CD4-positive, alpha-beta T cell treated with Interleukin-17A for 1 hour (primary cell): Measurements from ENCODE around the gene PIP5KL1.
A peak's percentile ranks its signal among the peaks of the same experiment; 100 is the strongest.

Source experiments
- DNase-seq: peaks from one replicate; pipeline ENCODE4 v3.0.0-alpha.2; 2020

The PIP5KL1 gene, protein sequence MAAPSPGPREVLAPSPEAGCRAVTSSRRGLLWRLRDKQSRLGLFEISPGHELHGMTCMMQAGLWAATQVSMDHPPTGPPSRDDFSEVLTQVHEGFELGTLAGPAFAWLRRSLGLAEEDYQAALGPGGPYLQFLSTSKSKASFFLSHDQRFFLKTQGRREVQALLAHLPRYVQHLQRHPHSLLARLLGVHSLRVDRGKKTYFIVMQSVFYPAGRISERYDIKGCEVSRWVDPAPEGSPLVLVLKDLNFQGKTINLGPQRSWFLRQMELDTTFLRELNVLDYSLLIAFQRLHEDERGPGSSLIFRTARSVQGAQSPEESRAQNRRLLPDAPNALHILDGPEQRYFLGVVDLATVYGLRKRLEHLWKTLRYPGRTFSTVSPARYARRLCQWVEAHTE

DNA sequence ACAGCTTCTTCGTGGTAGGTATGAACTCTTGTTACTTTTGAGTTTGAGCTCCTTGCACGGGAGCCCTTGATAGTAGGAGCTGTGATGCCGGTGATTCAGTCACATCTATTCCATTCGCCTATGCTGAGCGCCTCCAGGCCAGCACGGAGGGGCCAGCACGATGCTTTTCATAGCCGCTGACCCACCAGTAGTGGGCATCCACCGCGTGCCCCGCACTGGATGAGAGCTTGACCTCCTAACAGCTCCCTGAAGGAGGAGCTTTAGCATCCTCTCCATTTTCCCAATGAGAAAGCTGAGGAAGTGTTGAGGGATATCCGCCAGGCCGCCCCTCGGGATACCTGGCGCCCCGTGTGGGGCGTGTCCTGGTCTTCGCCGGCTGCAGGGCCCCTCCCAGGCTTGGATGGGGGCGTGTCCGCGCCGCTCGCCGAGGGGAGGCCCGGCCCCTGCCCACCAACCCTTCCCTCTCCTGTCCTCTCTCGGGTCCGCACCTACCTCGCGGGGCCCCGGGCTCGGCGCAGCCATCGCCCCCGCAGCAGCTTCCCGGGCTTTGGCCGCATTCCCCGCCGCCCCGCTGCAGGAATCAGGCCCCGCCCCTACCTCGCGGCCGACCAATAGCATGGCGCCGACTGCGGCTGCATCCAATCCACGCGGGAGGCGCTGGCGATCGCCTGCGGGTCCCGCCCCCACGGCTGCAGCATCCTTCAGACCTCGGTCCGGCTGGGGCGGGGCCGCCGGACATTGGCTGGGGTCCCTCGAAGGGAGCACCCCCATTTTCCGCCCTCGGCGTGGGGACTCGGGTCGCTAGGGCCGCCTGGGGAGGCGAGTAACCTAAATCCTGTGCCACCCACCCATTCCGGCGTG, at the start of gene PIP5KL1:
PIP5KL1 (minus strand) TSS at position 547 of the 861 bp plus-strand sequence; CDS start at position 522, 25 bp downstream.
- peak; percentile 74 for DNase-seq

DNA sequence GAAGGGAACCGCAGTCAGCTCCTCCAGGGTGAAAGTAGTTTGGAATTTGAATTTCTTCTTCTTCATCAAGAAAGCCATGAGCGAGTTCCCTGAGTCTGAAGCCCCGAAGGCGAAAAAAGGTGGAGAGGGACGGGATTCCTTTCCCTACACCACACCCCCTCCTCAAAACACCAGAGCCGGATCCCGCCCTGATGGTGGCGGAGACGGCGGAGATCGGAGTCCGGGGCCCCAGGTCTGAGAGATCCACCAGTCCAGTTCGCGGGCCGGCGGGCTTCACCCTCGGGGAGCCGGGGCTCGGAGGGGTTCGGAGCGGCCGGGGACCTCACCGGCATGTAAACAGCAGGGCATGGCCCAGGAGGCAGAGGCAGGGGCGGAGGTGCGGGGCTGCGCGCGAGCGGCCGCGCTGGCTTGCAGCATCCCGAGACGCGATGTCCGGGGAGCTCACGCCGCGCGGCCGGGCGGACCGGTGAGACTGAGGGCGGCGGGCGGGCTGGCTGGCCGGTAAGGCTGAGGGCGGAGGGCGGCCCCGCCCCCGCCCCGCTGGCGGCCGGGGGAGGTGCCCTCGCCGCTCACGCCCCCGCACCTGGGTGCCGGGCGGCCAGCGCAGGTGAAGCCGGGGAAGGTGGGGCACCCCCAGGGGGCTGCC, 49.6 kb upstream of the PIP5KL1 start:
- DNase-seq = peak; percentile 48

DNA sequence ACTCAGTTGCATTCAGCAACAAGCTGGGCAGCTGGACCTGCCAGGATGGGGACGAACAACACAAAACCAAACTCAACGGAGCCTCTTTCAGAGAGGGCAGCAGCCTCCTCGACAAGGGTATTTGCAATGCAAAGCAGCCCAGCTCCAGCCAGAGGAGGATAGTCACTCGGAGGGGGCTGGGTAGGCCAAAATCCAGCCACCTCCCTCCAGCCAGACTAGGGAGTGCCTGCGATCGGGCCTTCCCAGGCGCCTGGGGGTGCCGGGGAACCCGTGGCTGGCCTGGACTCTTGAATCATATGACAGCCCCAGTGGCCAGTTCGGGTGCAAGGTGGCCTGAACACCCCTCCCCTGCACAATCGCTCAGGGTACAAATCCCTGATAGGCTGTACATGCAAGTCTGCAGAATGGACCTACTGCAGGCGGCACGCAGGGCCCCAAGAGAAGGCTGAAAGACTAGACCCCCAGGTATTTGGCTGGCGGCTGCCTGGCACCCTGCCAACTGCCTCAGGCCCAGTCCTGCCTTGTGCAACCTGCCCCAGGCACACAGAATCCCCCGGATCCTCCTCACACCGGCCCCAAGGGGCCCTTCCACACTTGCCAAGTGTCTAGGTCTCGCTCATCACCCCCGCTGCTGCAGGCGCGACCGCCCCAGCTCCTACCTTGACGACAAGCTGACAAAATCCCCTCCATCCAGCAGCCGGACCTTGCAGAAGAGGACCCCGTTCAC, 48.9 kb upstream of the PIP5KL1 start:
- DNase-seq = no peak

DNA sequence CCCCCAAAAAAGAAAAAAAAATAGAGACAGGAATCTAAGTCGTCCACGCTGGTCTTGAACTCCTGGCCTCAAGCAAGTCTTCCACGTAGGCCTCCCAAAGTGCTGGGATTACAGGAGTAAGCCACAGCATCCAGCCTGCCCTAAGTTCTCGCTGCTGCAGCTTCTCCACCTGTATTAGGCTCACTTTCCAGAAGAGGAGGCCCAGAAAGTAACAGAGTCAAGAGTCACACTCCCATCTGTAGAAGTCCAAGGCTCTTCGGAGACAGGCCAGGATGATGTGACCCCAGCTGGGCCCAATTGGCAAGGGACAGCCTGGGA, 48.4 kb upstream of the PIP5KL1 start:
- DNase-seq = no peak

DNA sequence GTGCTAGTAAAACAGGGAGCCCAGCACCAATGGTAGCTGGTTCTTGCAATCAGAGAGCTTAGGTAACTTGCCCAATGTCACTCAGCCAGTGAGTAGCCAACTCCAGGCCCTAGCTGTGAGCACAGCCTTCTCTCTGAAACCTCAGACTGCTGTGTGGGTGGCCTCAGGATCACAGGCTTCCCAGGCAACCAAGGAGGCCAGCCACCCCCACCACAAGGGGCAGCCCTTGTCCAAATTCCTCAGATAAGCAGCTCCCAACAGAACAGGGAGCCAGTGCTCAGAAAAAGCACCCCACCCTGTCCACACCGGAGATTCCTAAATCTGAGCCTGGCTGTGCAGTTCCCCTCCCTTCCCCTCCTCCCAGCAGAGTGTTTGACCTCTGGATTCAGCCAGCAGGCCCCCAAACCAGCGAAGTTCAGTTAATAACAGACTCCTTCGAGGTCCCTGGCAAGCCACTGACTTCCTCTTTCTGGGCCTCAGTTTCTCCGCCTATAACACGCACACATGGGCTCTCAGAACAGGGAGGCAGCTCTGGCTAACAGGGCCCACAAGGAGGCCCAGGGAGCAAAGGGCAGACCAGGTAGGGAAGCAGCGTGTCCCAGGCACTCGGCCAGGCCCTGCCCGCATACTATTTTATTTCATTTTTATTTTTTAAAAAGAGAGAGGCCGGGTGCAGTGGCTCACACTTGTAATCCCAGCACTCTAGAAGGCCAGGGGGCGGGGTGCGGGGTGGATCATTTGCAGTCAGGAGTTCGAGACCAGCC, 47.5 kb upstream of the PIP5KL1 start:
- DNase-seq = no peak

DNA sequence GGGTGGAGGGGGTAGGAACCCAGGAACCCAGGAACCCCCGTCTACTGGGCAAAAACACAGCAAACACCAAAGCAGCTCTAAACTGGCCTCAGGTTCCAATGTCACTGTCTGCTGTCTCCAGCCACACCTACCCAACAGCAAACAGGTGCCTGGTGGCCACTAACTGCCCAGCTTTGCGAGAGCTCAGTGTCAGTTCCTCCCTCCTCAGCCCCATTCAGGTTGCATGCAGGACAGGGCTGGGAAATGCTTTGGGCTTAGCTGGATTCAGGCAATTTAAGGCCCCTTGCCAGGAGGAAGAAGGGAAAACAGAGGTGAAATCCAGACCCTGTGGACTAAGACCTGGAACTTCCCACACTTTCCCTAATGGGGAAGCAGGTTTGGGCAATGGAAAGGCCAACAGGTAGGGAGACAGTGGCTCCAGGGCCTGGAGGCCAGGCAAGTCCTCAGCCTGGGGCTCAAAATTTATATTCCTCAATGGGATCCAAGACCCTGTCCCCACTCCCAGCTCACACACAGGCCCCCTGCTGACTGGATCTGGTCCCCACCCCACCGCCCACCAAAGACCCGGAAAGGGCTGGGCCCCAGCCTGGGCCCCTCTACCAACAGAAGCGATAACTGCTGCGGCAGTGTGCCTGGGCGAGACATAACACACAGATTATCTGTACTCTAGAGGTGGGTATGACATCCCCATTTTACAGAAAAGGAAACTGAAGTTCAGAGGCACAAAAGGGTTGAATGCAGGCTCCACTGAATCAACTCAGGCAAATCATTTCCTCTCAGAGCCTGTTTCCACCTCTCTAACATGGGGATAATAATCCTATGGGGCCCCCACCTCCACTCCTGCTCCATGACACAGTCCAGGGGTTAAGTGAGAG, 46.7 kb upstream of the PIP5KL1 start:
- no peak for DNase-seq

DNA sequence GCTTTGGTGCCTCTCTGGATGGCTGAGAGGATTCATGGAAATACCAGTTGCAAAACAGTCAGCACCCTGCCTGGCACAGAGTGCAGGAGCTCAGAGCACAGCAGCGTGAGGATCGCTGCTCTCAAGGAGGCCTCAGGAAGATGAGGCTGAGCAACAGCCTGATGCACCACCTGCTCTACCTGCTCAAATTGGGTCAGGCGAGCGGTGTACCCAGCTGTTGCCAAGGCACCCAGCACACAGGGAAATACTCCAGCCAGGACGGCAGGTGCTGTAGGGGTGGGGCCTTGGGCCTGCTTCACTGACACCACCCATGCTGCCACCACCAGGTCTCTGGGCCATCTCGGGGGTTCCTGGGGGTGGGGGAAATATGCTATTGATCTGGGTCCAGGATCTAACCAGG, 45.9 kb upstream of the PIP5KL1 start:
- peak; percentile 68 for DNase-seq

DNA sequence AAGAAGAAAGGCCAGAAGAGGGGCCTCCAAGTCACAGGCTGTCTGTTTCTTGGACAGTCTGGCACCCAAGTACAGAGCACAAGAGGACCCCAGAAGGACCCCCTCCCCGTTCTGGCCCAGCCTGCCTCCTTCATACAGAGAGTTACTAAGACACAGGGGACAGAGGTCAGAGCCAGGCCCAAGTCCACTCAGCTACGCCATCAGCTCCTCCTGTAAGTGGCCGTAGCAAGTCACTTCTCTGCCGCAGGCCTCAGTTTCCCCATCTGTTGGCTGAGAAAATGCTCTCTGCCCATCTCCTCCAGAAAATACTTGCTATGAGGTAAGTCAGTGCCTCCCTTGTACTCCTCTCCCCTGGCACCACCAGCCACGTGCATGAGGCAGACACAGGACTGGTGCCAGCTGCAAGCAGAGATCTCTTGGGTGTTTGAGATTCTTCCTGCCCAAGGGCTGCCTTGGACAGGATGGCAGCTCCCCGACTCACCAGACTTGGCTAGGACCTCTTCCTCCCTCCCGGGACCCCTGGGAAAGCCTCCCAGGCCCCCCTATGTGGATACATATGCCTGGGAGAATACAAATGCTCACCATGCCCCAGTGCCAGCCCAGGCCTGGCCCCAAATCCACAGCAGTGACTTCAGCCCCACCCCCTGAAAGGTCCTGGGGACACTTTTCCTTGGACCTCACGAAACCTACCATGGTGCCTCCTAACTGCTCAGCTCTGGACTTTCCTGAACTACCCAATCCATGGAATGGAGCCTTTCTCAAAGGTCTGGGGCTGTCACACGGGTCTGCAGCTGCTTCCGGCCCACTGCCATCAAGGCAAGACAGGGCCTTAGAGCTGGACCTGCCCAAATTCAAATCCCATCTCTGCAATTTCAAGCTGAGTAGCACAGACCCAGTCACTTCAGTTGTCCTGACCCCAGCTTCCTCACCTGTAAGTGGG, 45.1 kb upstream of the PIP5KL1 start:
- no peak for DNase-seq

DNA sequence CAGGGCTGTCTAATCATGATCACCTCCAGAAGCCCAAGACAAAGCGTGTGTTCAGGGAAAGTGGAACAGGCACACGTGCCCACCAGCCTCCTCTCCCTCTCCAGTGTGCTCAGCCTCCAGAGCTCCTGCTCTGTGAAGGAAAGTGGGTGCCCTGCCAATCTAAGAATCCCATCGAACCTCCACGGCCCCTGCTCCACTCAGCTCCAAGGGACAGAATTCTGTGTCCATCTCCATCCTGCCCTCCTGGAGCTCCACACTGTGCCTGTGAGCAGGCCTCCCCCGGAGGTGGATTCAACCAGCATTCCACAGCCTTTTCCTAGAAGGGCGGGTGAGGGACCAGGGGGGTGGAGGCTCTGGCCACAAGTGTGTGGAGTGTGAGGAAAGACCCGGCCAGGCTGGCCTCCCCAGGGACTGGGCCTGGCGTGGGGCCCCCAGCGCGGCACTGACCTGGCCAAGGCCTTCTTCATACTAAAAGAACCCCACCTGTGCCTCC, 44.2 kb upstream of the PIP5KL1 start:
- DNase-seq = no peak

DNA sequence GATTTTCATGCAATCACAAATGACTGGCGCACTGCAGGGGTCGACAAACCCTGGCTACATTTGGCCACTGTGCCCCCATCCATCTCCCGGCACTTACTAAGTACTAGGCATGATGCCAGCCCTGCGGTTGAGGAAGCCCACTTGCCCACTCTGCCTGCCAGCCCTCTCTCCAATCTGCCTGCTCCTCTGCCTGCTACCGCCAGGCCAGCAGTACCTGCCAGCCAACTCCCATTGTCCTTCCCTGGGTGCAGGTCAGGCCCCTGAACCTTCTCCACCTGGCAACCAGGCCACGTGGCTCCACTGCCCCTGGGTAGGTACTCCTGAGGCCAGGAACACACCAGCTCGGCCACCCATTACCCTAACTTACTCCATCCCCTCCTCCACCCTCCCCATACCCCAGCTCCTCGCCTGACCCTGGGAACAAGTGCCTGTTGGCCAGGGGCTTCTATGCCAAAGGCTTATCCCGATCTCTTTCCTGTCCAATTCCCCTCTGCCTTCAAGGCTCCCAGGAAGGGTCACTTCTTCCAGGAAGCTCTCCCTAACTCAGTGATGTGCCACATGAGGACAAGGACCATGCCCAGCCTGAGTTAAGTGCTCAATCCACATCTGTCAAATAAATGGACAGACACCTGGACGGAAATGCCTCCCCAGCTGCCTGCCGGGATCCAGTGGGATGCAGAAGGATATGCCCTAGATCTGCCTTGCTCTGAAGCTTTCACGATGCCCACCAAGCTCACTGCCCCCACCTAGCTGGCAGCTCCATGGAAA, 43.6 kb upstream of the PIP5KL1 start:
- no peak for DNase-seq

DNA sequence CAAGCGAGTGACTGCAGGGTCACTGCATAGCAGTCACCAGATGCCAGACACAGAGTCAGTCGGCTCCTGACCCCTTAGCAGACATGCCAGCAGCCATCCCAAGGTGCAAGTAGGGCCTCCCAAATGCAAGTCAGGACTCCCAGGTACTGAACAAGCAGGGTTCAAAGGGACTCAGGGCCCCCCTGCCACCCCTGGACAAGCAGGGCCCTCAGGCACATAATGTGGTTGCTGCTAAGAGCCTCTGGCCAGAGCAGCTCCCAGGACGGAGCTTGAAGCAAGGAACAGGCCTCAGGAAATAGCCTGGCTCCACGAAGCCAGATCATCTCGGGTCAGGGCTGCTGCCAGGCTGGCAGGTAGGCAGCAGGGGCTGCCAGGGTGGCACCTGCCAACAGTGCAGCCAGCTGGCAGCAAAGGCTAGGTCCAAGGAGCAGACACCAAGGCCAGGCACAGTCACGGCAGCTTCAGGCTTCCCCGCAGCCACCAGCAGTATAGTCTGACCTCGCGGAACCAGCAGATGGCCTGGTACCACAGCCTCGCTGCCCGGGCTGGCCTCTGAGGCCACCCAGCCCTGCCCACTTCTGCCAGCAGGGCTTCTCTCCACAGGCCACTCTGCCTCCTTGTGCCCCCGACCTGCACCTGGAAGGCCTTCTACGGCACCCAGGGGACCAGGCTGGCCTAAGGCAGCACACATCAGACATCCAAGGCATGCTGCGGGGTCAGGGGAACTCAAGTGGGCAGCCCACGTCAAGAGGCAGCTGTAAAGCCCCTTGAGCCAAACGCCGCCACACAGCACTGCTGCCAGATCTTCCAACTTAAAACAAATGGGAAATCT, 42.8 kb upstream of the PIP5KL1 start:
- DNase-seq = no peak

DNA sequence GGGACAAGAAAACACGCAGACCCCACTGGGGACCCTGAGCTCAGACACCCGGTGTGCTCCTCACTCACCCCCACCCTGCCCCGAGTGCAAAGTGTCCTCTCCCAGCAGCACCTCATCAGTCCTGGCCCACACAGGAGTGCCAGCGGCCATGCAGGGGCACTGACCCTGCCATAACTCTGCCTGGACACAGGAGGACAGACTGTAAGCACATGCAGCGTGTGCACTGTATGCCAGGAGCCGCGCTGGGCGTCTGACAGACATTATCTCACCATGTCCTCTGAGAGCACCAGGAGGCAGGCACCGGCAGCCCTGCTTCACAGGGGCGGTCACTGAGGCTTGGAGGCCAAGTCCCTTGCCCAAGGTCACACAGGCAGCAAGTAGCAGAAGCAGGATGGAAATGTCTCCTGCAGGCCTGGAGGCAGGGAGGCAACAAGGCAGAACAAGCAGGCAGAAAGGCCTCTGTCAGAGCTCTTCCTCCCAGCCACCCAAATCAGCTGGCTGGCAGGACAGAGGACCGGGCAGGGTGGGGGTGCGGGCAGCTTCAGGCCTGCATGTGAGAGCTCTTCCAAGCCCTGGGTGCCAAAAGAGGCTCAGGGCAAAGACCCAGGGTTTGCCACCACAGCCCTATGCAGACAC, 41.8 kb upstream of the PIP5KL1 start:
- no peak for DNase-seq

DNA sequence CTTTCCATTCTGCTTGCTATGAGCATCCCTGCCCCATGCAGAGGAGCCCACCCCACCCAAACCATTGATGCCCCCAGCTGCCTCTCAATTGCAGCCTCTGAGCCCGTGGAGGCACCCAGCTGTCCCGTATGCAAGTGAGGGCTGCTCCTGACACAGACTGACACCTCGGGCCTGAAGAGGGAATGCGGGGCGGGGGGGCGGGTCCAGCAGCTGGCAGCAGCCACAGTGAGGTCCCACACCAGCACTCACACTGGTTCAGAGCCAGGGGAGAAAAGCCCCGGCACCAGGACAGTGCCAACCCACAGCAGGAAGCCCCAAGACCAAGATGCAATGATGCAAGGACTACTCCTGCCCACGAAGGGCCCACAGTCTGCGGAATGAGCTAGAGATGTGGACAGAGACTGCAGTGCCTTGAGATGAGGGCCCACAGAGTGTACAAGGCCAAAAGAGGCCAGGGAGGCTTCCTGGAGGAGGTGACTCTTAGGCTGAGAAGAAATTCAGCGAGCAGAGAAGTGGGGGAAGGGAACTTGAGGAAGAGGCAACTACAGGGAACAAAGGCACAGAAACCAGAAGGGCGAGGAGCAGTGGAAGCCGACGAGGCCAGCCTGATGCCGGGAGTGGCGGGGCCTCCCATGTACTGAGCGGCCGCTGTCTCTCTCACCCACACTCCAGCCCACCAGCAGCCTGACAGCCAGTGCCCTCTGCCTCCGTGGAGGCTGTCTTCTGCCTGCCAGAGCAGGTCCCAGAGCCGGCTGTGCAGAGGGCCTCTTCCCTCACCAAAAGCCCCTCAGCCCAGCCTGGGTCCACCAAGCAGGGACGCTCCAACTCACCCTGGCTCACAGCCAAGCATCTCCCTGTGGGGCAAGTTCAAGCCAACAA, 41.0 kb upstream of the PIP5KL1 start:
- peak; percentile 55 for DNase-seq

DNA sequence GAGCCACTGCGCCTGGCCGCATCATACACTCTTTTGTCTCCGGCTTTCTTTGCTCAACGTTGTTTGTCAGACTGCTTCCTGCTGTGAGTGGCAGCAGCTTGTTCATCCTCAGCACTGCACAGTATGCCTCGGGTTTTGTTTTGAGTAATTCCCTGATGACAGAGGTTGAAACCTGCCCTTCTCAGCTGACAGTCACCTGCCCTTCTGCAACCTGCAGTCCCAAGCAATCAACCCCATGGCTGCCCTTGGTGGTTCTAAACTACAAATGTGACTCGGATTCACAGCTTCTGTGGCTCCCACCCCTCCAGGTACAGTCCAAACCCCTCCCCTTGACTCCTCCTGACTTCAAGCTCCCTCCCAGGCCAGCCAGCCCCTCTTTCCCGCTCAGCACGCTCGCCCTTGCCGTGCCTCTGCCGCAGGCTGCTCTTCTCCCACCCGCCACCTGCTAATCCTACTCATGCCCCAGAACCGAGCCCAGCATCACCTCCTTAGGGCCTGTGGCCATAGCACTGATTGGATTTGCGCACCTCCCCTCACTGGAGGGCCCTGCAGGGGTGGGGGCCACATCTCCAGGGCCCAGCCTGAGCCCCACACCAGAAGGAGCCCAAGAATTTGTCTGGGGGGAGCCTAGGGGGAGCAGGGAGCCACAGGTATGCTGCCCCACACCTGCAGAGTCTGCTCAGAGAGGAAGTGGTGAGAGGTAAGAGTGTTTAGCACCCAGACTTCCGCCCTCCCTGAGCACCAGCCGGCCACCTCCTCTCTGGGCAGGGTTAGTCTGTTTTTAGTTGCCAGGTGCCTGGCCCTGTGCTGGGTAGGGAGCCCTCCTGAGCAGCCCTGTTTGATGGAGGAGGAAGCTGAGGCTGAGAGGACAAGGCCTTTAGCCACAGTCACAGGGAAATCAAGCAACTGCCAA, 40.1 kb upstream of the PIP5KL1 start:
- peak; percentile 74 for DNase-seq

DNA sequence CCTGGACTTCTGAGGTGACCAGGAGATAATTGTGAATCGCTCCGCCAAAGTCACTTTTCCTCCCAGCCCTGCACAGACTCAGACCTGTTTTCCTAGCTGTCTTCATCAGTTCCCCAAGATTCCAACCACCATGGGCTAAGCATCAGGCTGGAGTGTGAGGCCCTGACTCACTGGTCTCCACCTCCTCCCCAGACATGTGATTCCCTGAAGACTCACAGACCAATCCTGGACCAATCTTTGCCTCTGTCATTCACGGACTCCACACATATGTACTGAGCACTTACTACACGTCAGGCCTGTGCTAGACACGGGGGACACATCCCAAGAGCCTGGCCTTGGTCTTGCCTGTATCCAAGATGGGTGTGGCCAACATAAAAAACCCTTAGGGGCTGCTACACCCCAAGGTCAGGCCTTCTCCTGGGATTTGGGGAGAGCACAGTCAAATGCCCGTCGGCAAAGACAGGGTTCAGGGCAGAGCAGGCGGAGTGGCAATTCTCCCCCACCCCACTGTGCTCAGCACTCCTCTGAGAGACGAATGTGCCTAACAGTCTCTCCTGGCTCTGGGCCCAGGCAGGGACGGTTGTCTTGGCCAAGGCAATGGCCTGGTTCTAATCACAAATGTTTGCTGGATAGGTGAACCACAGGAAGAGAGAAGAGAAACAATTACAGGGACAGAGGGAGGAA, 38.3 kb upstream of the PIP5KL1 start:
- no peak for DNase-seq
